Suppressor macrophage treated with lipopolysaccharide for 4 hours (primary cell): ENCODE data around the gene KIF26A.

Experiments used
- DNase-seq: peaks from one replicate; pipeline ENCODE4 v3.0.0-alpha.2; 2020

KIF26A gene

GRCh38 chr14:104133496-104133895 lies 4.9 kb upstream of the KIF26A start:
- no peak for DNase-seq

- no peak for DNase-seq
These were observed 4.1 kb upstream of the KIF26A start for GRCh38 chr14:104134061-104134965.

GRCh38 chr14:104135121-104135903 lies 3.1 kb upstream of the KIF26A start:
- no peak for DNase-seq

- DNase-seq, result no peak
These were observed 2.4 kb upstream of the KIF26A start for GRCh38 chr14:104135904-104136471.

- DNase-seq, result no peak
These were observed 1.7 kb upstream of the KIF26A start for GRCh38 chr14:104136472-104137296.

GRCh38 chr14:104137297-104138097 lies 890 bp upstream of the KIF26A start:
- peak; percentile 85 for DNase-seq

- no peak for DNase-seq
These were observed 502 bp downstream of the KIF26A start for GRCh38 chr14:104138718-104139459.

- no peak for DNase-seq
These were observed 1.2 kb downstream of the KIF26A start for GRCh38 chr14:104139460-104140212.

- no peak for DNase-seq
These were observed 1.8 kb downstream of the KIF26A start for GRCh38 chr14:104140213-104140462.

- DNase-seq, result no peak
These were observed 2.3 kb downstream of the KIF26A start for GRCh38 chr14:104140463-104141331.

- DNase-seq, result no peak
These were observed 3.3 kb downstream of the KIF26A start for GRCh38 chr14:104141621-104142091.

GRCh38 chr14:104142136-104142945 lies 4.0 kb downstream of the KIF26A start:
- no peak for DNase-seq

GRCh38 chr14:104142946-104143470 lies 4.6 kb downstream of the KIF26A start:
- DNase-seq, result no peak

GRCh38 chr14:104143521-104144452 lies 5.4 kb downstream of the KIF26A start:
- no peak for DNase-seq

- no peak for DNase-seq
These were observed 6.0 kb downstream of the KIF26A start for GRCh38 chr14:104144453-104144790.

GRCh38 chr14:104144911-104145825 lies 6.8 kb downstream of the KIF26A start:
- no peak for DNase-seq
